A549 (cell line): ENCODE measurements around the gene SORCS2. TPM values are rescaled to one million over a fixed set of nuclear protein-coding genes. Genes with fewer than 3 reads are reported as not detected.

Source experiments
- ATAC-seq, 2 experiments: fragments of 200-7000 bp in 1 of 2; fragments of >200 bp in 1 of 2; cut with Nextera tagmentation in 1 of 2; cut with Tn5 transposase in 1 of 2; 3 replicates each; pipeline versions ENCODE4 v1.8.0 to v1.9.1; 2018 to 2020; ENCODE audit warnings: mild to moderate bottlenecking in 1 of 2, moderate library complexity in 1 of 2
- CTCF ChIA-PET: fragments of 300-600 bp; sonication (Branson Sonifier 250); formaldehyde crosslinking; extraction: SDS; loops from one replicate; lab custom pipeline; 2021; ENCODE audit warnings: antibody characterized with exemption, inconsistent platforms; lab: Yijun Ruan, JAX
- POLR2A ChIA-PET: fragments of 350-600 bp; formaldehyde crosslinking; extraction: SDS; loops from one replicate; lab custom pipeline; 2021; ENCODE audit warnings: antibody characterized with exemption, inconsistent platforms; lab: Yijun Ruan, JAX
- DNase-seq, 2 experiments: peaks; one replicate each; pipeline versions ENCODE4 v3.0.0 to v3.0.0-alpha.2; 2011 to 2016; ENCODE audit warnings: low read depth in 1 of 2, low spot score in 1 of 2
- FAIRE-seq: peaks from 2 replicates; lab custom pipeline; 2011; peaks lifted over from hg19 to GRCh38; lab: Jason Lieb, UNC
- H3K27ac ChIP-seq, 2 experiments: fragments of >200 bp; sonication (Bioruptor Twin); formaldehyde crosslinking; 3 replicates each; pipeline ENCODE4 v1.5.1; 2016 to 2017
- H3K4me1 ChIP-seq: fragments of >200 bp; sonication (Bioruptor Twin); formaldehyde crosslinking; 3 replicates; pipeline ENCODE4 v1.6.1; 2016
- H3K4me2 ChIP-seq: fragments of >200 bp; sonication (Bioruptor Twin); formaldehyde crosslinking; 3 replicates; pipeline ENCODE4 v1.6.1; 2016
- H3K4me3 ChIP-seq: fragments of >200 bp; sonication (Bioruptor Twin); formaldehyde crosslinking; 3 replicates; pipeline ENCODE4 v1.5.1; 2016
- H3K9me3 ChIP-seq: fragments of >200 bp; sonication (Bioruptor Twin); formaldehyde crosslinking; 3 replicates; pipeline ENCODE4 v1.6.1; 2016
- CEBPB ChIP-seq, 2 experiments: fragments of >200 bp in 1 of 2; sonication (Bioruptor Twin) in 1 of 2; formaldehyde crosslinking in 1 of 2; IDR thresholded peaks; 2 replicates each; pipeline ENCODE4 v1.6.1; 2012 to 2016
- CHD2 ChIP-seq: fragments of 150-350 bp; IDR thresholded peaks from 2 replicates; pipeline ENCODE4 v1.6.1; 2014; ENCODE audit warnings: low read length; ENCODE audit not compliant: partially characterized antibody
- CHD4 ChIP-seq: fragments of 200-600 bp; sonication (generic); IDR thresholded peaks from 2 replicates; pipeline ENCODE4 v1.6.1; 2016; ENCODE audit warnings: antibody characterized with exemption, mild to moderate bottlenecking, borderline replicate concordance
- CTCF ChIP-seq: fragments of >200 bp; sonication (Bioruptor Twin); formaldehyde crosslinking; IDR thresholded peaks from 3 replicates; pipeline ENCODE4 v1.5.1; 2016
- EHF ChIP-seq: fragments of 250-450 bp; sonication (Bioruptor Pico); IDR thresholded peaks from 2 replicates; pipeline ENCODE4 v1.5.0; 2020; ENCODE audit warnings: mild to moderate bottlenecking
- FOSB ChIP-seq: fragments of 250-450 bp; sonication (Bioruptor Pico); IDR thresholded peaks from 2 replicates; pipeline ENCODE4 v1.5.0; 2020; ENCODE audit warnings: mild to moderate bottlenecking, moderate library complexity
- FOXS1 ChIP-seq: fragments of 250-450 bp; sonication (Bioruptor Pico); IDR thresholded peaks from 2 replicates; pipeline ENCODE4 v1.5.0; 2020; ENCODE audit warnings: mild to moderate bottlenecking, moderate library complexity
- GATA3 ChIP-seq: IDR thresholded peaks from 2 replicates; pipeline ENCODE4 v1.6.1; 2012; ENCODE audit warnings: borderline replicate concordance
- HES2 ChIP-seq: fragments of >200 bp; sonication (Bioruptor Twin); formaldehyde crosslinking; IDR thresholded peaks from 2 replicates; pipeline ENCODE4 v1.6.1; 2016
- HEYL ChIP-seq: fragments of 250-450 bp; sonication (Bioruptor Pico); IDR thresholded peaks from 2 replicates; pipeline ENCODE4 v1.8.0; 2021; ENCODE audit warnings: mild to moderate bottlenecking, moderate library complexity
- KDM1A ChIP-seq: fragments of 200-600 bp; sonication (generic); IDR thresholded peaks from 2 replicates; pipeline ENCODE4 v1.6.1; 2016; ENCODE audit warnings: low read depth, mild to moderate bottlenecking
- KDM5A ChIP-seq: fragments of 200-600 bp; sonication (generic); IDR thresholded peaks from 2 replicates; pipeline ENCODE4 v1.6.1; 2016; ENCODE audit warnings: antibody characterized with exemption, mild to moderate bottlenecking
- MAFK ChIP-seq: fragments of 450-650 bp; IDR thresholded peaks from 2 replicates; pipeline ENCODE4 v1.6.1; 2014; ENCODE audit not compliant: partially characterized antibody
- NFE2L2 ChIP-seq: fragments of 150-350 bp; conservative IDR thresholded peaks from 2 replicates; pipeline ENCODE4 v1.6.1; 2014; ENCODE audit warnings: low read length
- NR3C1 ChIP-seq: fragments of >200 bp; sonication (Bioruptor Twin); formaldehyde crosslinking; IDR thresholded peaks from 3 replicates; pipeline ENCODE4 v1.6.1; 2017
- PHF8 ChIP-seq: fragments of 200-600 bp; sonication (generic); IDR thresholded peaks from 2 replicates; pipeline ENCODE4 v1.6.1; 2016; ENCODE audit warnings: low read depth, mild to moderate bottlenecking, antibody characterized with exemption, moderate library complexity, borderline replicate concordance
- RARB ChIP-seq: fragments of 250-450 bp; sonication (Bioruptor Pico); IDR thresholded peaks from 2 replicates; pipeline ENCODE4 v1.8.0; 2021; ENCODE audit warnings: mild to moderate bottlenecking, moderate library complexity
- RCOR1 ChIP-seq: fragments of 150-350 bp; IDR thresholded peaks from 2 replicates; pipeline ENCODE4 v1.6.1; 2014; ENCODE audit warnings: antibody characterized with exemption, low read length, low read depth
- RNF2 ChIP-seq: fragments of 200-600 bp; sonication (generic); IDR thresholded peaks from 2 replicates; pipeline ENCODE4 v1.6.1; 2016; ENCODE audit warnings: low read depth, mild to moderate bottlenecking, antibody characterized with exemption, moderate library complexity, borderline replicate concordance
- SMC3 ChIP-seq: fragments of >200 bp; sonication (Bioruptor Twin); formaldehyde crosslinking; IDR thresholded peaks from 3 replicates; pipeline ENCODE4 v1.6.1; 2018; ENCODE audit warnings: inconsistent platforms
- TFCP2L1 ChIP-seq: fragments of 250-450 bp; sonication (Bioruptor Pico); IDR thresholded peaks from 2 replicates; pipeline ENCODE4 v1.5.0; 2021; ENCODE audit warnings: mild to moderate bottlenecking
- ZC3H11A ChIP-seq: fragments of 450-650 bp; IDR thresholded peaks from 2 replicates; pipeline ENCODE4 v1.6.1; 2014; ENCODE audit warnings: antibody characterized with exemption, mild to moderate bottlenecking
- WGBS: methylation state at CpG from one replicate; pipeline ENCODE4 v1.1.6; 2017; ENCODE audit errors: missing lambda C conversion rate; 5-methylcytosine and 5-hydroxymethylcytosine counted together
- polyA plus RNA-seq, 4 experiments: library from polyadenylated mRNA; depleted of rRNA in 3 of 4; stranded (reverse); fragments of >200 nt; fragmentation: RNase III in 1 of 4; extraction: RNeasy Plus Mini Kit Qiagen cat#74134 plus additional on column Dnase treatment in 1 of 4; gene quantifications; 2 replicates in 3 of 4; 3 replicates in 1 of 4; pipeline ENCODE4 v1.2.3, GENCODE V29; 2011 to 2017

The SORCS2 gene
- polyA plus RNA-seq, 2 of the 4 experiments (the other 2 are of a cell fraction), result 1.4 to 4.6 TPM

- Histone ChIP-seq H3K4me1 (no peaks in the 10 kb centered on the region), H3K4me2 (no peak overlapping the region), H3K27ac (no peak overlapping the region), H3K4me3 (no peak overlapping the region), H3K9me3 (no peaks in the 10 kb centered on the region)
- CTCF ChIA-PET, result no interaction called here
- FAIRE-seq (no peak), DNase-seq (no peak), ATAC-seq (no peak)
- no peak for TF ChIP-seq KDM1A
- TF ChIP-seq NFE2L2, result no peak
- no peak for TF ChIP-seq RCOR1
- no peak for TF ChIP-seq FOXS1
- no peak for TF ChIP-seq HES2
- TF ChIP-seq GATA3, result no peak
- no peak for TF ChIP-seq CHD4
- no peak for TF ChIP-seq CTCF
- no peak for TF ChIP-seq ZC3H11A
- no peak for TF ChIP-seq NR3C1
- TF ChIP-seq TFCP2L1 (CRISPR knock-in tag), result no peak
- TF ChIP-seq RNF2, result no peak
- POLR2A ChIA-PET, result no interaction called here
- 76% methylated on average over 9 of the region's 9 CpGs for WGBS
Measured at GRCh38 chr4:7673121-7673520, 480.8 kb downstream of the SORCS2 start.

- FAIRE-seq (no peak), DNase-seq (no peak), ATAC-seq (no peak)
- ChIA-PET CTCF (interaction anchor here (1.6 kb wide), 1 partner anchor 32 kb away, joined by 3 read pairs; no protein-coding TSS in a partner anchor), POLR2A (no interaction called here)
- WGBS, result 72% methylated on average over 7 of the region's 7 CpGs
- Histone ChIP-seq H3K9me3 (no peaks in the 10 kb centered on the region), H3K4me2 (no peak overlapping the region), H3K27ac (no peak overlapping the region), H3K4me3 (no peak overlapping the region), H3K4me1 (no peaks in the 10 kb centered on the region)
- no peak for TF ChIP-seq KDM5A
- no peak for TF ChIP-seq FOSB (CRISPR knock-in tag)
- no peak for TF ChIP-seq CEBPB (IDR thresholded peaks at IDR 0.05)
- TF ChIP-seq CHD2, result no peak
- no peak for TF ChIP-seq RCOR1
- TF ChIP-seq RARB (CRISPR knock-in tag), result no peak
- TF ChIP-seq MAFK, result no peak
- TF ChIP-seq SMC3, result no peak
- TF ChIP-seq PHF8, result no peak
Measured at GRCh38 chr4:7674706-7675105, 482.4 kb downstream of the SORCS2 start.

DNA sequence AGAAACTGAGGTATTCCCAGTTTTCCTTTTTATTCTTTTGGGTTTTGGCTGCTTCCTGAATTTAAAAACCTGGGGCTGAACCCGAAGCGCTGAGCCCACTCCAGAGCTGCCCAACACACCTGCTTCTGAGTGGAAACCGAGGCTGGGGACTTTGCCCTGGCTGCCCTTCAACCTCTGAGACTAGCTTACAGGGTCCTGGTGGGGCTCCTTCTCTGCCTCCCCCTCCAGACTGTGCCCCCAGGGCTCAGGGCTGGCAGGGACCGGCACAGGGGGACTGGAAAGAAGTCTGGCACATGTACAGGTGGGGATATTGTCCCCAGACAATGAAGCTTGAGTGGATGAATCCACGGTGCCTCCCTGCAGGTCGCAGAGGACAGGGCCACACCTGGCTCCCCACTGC, 482.8 kb downstream of the SORCS2 start:
- Histone ChIP-seq H3K4me2 (no peak overlapping the region), H3K4me1 (no peaks in the 10 kb centered on the region), H3K27ac (no peak overlapping the region), H3K4me3 (no peak overlapping the region), H3K9me3 (no peaks in the 10 kb centered on the region)
- WGBS, result 30% methylated on average over 3 of the region's 6 CpGs
- FAIRE-seq (no peak), DNase-seq (no peak), ATAC-seq (no peak; a peak in 1 of 6 replicates)
- ChIA-PET CTCF (interaction anchor here (1.6 kb wide), 1 partner anchor 32 kb away, joined by 3 read pairs; no protein-coding TSS in a partner anchor), POLR2A (no interaction called here)
- no peak for TF ChIP-seq HEYL (CRISPR knock-in tag)
- no peak for TF ChIP-seq EHF (CRISPR knock-in tag)
- no peak for TF ChIP-seq CTCF
